ENCODE measurements around the gene MYO15A.

DNA sequence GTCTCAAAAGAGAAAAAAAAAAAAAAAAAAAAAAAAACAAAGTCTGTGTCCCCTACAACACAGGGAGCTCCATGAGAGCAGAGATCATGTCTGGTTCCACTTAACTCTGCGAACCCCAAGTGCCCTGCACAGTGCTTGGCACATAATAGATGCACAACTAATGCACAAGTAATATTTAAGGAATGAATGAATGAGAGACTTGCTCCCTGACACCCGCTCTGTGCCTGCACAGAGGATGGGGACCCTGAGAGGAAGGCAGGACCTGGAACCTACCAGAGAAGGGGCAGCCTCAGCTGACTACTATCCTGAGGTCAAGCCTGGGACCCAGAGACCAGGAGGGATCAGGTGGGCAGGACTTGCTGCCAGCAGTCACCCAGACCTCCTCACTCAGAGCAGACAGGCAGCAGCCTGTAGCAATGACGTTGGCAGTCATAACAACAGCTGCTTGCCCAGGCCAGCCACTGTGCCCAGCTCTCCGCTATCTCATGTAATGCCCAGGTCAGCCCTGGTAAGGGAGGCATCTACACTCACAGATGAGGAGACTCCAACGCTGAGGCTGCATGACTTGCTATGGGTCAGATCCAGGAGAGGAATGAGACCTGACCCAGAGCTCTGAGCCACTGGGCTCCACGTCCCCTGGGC, 2.9 kb downstream of the MYO15A start:
- TF ChIP-seq, protein P1, sequence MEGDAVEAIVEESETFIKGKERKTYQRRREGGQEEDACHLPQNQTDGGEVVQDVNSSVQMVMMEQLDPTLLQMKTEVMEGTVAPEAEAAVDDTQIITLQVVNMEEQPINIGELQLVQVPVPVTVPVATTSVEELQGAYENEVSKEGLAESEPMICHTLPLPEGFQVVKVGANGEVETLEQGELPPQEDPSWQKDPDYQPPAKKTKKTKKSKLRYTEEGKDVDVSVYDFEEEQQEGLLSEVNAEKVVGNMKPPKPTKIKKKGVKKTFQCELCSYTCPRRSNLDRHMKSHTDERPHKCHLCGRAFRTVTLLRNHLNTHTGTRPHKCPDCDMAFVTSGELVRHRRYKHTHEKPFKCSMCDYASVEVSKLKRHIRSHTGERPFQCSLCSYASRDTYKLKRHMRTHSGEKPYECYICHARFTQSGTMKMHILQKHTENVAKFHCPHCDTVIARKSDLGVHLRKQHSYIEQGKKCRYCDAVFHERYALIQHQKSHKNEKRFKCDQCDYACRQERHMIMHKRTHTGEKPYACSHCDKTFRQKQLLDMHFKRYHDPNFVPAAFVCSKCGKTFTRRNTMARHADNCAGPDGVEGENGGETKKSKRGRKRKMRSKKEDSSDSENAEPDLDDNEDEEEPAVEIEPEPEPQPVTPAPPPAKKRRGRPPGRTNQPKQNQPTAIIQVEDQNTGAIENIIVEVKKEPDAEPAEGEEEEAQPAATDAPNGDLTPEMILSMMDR (IDR thresholded peaks at IDR 0.05) = no peak
- TF ChIP-seq POLR2AphosphoS5 (IDR thresholded peaks at IDR 0.05; ENCODE audit: low read depth, low read length) = no peak

All from Panc1 (cell line).